DMS153 (cell line): ENCODE data around the gene ZNF276.
"Not testable (repeated sequence)": the region's sequence is repeated elsewhere in the genome, so short reads cannot be mapped to it uniquely, and the experiment has no call there.

Experiments used
- DNase-seq: peaks from one replicate; lab custom pipeline; 2025; lab: John Stamatoyannopoulos, UW

ZNF276 gene

DNA sequence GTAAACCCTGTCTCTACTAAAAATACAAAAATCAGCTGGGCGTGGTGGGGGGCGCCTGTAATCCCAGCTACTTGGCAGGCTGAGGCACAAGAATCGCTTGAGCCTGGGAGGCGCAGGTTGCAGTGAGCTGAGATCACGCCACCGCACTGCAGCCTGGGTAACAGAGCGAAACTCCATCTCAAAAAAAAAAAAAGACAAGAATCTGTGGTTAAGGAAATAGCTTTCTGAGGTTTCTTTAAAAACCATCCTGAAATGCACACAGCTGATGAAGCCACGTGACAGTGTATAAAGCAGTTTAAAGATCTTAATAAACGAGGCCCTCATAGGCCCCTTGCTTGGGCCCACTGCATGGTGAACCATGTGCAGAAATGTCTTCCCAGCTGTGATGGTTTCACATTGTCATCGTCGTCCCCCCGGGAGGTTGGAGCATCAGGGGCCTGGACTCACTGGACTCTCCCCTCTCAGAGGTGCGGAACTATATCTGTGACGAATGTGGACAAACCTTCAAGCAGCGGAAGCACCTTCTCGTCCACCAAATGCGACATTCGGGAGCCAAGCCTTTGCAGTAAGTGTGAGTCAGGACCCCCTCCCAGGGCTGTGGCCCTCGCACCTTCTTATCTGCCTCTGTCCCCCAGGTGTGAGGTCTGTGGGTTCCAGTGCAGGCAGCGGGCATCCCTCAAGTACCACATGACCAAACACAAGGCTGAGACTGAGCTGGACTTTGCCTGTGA, 16.2 kb downstream of the ZNF276 start:
- DNase-seq, result no peak

GRCh38 chr16:89738072-89738377, 16.7 kb downstream of the ZNF276 start:
- no peak for DNase-seq

GRCh38 chr16:89738538-89739317, 17.4 kb downstream of the ZNF276 start:
- no peak for DNase-seq

DNA sequence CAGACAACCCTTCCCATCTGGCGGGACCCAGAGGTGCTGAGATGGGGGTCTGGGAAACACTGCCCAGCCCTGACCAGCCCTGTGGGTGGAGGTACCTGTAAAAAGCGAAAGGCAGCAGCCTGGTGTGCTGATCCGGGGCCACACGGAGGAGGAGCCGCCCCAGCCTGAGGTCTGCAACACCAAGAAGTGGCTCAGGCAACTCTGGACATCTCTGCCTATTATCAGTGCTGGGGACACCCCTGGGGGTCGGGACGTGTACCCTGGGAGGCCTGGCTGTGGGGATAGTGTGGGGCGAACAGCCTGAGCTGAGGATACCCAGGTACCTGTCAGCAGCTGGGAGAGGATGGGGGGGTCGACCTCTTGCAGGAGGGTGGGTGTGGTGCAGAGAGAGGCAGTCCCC, 18.0 kb downstream of the ZNF276 start:
- no peak for DNase-seq

DNA sequence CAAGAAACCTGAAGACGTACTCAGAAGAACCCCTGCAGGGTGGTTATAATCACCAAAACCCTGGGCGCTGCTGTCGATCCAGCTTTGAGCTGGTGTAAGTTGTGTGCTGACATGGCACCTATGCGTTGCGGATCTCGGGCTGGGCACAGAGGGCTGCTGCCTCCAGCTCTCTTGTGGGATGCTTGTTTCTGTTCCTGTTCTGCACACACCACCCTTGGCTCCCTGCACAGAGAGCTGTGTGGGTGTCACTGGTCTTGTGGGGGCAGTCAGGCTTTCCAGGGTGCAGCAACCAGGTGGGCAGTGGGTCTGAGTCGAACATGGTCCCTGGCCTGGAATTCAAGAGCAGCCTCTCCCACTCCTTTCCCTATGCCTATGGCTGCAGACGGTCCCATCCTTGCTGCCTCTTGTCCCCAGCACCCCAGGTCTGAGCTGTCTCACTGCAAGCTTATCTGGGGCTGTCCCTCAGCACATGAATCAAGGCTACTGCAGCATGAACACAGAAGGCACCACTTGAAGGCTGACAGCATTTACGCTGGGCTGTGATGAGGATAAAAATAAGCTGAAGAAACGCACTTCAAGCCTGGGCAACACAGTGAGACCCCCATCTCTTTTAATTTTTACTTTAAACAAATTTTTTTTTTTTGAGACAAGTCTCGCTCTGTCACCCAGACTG, 20.1 kb downstream of the ZNF276 start:
- no peak for DNase-seq

DNA sequence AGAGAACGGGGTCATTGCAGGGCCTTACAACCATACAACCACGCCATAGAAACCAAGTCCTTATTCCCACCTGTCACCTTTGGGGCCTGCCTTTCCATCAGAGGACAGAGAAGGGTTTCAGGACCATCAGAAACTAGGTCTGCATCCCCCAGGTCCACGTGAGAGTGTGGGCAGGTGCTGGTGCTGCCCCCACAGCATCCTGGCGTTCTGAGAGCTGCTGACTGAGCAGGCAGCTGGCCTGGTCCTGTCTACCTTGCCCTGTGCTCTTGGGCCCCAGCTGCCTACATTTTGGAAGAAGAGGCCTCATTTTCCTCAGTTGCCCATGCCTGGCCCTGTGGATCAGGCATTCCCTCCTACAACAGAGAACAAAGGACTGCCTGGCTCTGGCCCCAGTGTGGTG, 21.6 kb downstream of the ZNF276 start:
- no peak for DNase-seq

- no peak for DNase-seq
These were observed 23.5 kb downstream of the ZNF276 start for GRCh38 chr16:89744813-89745212.

DNA sequence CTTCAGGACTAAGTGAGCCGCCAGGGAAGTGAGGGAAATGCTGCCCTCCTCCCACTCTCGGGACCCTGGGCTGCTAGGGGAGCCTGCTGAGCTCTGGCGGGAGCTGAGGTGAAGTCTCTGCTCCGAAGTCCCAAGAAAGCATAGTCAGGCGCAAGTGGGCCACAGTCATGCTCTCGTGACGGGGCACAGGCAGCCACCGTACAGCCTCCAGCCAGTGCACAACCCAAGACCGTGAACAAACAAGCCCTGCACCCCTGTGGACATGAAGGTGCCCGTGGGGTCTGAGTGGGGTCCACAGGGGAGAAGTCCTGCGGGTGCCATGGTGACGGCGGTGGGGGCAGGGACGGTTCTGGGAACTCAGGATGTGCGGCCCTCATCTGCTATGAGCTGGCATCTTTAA, 24.7 kb downstream of the ZNF276 start:
- no peak for DNase-seq

DNA sequence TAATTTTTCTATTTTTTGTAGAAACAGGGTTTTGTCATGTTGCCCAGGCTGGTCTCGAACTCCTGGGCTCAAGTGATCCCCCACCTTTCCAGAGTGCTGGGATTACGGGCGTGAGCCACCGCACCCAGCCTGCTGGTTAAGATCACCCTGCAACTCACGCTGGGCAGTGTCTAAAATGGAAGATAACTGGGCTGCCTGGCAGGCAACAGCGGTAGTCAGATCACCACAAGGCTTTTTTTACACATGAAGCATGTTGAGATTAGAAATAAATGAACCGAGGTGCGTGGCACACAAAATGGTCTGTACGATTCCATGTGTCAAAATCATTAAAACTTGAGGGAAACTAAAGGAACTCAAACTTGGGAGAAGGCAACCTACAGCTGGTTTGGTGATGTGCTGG, 26.7 kb downstream of the ZNF276 start:
- DNase-seq, result no peak

GRCh38 chr16:89748921-89749320, 27.6 kb downstream of the ZNF276 start:
- DNase-seq, result no peak

DNA sequence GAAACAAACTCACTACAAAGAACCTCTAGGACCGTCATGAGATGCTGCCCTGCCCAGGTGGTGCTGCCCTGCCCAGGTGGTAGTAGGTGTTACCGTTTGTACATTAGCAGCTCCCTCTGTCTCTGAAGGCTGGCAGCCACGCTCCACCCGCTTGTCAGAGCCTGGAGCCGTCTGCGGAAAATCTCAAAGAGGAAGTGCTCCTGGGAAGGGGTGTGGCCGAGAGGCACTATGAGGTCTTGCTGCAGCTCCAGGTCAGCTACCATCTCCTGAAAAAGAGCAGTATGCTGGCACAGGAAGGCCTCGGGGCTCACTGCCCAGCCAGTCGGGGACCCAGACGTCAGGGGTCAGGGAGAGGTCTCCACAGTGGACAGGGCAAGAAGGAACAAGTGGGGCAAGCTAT, 28.3 kb downstream of the ZNF276 start:
- no peak for DNase-seq

GRCh38 chr16:89759746-89760340, 38.5 kb downstream of the ZNF276 start:
- no peak for DNase-seq

DNA sequence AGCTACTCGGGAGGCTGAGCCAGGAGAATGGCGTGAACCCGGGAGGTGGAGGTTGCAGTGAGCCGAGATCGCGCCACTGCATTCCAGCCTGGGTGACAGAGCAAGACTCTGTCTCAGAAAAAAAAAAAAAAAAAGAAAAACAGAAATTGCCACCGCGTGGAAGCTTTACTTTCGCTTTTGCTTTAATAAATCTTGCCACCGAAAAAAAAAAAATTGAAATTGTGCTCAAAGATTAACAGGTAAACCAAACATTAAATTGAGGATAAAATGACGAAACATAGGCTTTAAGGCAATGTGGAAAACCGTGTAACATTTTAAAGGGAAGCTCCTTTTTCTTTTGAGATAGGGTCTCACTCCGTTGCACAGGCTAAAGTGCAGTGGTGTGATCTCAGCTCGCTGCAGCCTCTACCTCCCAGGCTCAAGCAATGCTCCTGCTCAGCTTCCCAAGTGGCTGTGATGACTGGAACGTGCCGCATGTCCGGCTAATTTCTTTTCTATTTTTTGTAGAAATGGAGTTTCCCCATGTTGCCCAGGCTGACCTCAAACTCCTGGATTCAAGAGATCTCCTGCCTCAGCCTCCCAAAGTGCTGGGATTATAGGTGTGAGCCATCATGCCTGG, 40.1 kb downstream of the ZNF276 start:
- no peak for DNase-seq

- DNase-seq, result no peak
These were observed 43.4 kb downstream of the ZNF276 start for GRCh38 chr16:89764711-89765201.

GRCh38 chr16:89765292-89765830, 44.0 kb downstream of the ZNF276 start:
- no peak for DNase-seq

DNA sequence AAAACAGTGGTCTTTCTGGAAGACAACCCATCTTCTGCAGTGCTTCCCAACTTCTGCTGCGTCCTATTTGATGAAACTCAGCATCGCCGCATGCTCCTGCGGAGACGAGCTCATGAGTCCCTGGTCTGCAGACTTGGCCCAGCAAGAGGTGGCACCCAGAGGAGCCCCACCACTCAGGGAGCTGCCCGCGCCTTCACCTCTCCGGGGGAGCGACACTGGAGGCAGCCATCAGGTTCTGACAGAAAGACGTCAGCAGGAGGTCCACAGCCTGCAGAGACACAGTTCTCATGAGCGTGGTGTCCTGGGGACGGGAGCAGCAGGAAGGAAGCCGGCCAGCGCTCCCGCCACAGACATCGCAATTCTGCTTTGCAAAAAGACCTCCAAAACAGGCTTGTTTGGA, 49.0 kb downstream of the ZNF276 start:
- no peak for DNase-seq

DNA sequence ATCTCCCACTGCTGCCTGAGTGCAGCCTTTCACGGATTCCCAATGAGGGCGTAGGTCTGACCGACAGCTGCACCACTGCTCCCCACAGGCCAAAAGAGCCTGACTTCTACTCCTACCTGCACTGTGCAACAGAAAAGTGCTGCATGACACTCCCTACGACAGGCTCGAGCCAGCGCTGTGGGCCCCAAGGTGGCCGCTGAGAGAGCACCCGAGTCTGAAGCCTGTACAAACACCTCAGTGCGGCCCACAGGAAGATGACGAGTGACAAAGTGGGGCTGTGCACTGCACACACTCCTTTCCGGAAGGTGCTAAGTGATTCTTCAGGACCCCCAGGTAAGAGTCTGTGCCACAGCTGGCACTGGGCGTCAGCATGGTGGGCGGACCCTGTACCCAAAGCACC, 53.9 kb downstream of the ZNF276 start:
- no peak for DNase-seq

- DNase-seq, result not testable (repeated sequence)
These were observed 56.9 kb downstream of the ZNF276 start for GRCh38 chr16:89778211-89778610.

DNA sequence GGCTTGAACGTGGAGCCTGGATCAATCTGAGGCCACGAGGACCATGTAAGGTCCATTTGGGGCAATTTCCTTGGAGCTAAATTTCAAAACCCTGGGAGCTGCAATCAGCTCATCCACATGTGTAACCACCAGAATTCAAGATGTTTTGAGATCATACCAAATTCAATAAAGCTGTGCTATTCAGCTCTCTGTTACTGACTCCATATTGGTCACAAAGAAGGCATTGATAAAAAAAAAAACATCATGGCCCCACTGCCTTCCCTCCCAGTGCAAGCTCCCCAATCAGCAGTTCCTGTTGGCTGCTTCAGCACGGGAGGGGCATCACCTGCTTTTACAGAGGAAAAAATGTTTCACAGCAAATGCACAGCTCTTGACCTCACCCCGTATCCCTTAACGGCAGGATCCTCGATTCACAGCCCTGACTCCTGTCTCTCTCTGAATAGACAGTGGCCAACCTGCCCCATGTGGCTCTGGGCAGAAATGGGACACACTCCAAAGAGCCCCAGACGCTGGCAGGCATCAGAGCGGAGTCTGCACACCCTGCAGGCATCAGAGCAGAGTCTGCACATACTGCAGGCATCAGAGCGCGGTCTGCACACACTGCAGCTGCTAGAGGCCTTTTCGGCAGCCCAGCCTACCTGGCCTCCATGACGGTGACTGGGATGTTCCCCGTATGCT, 58.0 kb downstream of the ZNF276 start:
- DNase-seq, result no peak

DNA sequence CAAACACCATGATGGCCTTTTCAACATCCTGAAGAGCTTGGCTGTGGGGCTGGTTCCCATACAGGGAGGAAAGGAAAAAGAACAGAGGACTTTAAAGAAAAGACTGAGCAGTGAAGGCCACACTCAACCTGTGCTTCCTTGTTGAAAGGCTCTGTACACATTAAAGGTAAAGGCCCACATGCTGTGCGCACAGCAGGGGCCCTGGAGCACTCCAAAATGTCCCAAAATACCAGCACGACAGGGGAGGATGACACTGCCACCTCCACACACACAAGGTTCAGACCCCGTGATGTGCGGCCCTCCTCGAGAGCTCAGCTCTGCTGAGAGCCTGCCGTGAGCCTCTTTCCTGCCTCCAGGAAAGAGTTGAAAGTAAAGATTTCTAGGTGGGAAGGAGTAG, 58.6 kb downstream of the ZNF276 start:
- no peak for DNase-seq

DNA sequence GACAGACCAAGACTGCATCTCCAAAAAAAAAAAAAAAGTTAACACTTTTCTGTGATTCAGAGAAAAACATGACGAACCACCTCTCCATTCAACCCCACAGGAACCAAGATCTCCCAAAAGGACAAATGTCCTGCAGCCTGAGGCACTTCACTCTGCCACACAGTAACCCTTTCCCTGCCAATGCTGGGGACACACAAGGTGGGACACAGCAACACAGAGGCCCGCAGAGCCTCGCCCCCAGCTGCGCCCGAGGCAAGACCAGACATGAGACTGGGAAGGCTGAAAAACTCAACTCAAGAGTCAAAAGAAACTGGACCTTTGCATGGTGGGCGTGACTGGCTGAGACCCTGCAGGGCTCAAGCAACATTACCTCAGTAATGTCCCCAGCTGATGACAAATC, 61.2 kb downstream of the ZNF276 start:
- no peak for DNase-seq
